Suprapubic skin (tissue), 4 donors: ENCODE results near the gene KAT7. TPM values are rescaled to one million over a fixed set of nuclear protein-coding genes. Genes with fewer than 3 reads are reported as not detected.

Experiments used
- DNase-seq, 2 donors: peaks; one replicate each; pipeline ENCODE4 v3.0.0-alpha.2; 2019; ENCODE audit warnings: low spot score in 2 of 2
- H3K27ac ChIP-seq: fragments of 200-600 bp; sonication (generic); one replicate; pipeline ENCODE4 v1.5.1; 2019
- H3K27me3 ChIP-seq: fragments of 200-600 bp; sonication (generic); one replicate; pipeline ENCODE4 v1.5.1; 2019
- H3K36me3 ChIP-seq: fragments of 200-600 bp; sonication (generic); one replicate; pipeline ENCODE4 v1.5.1; 2019
- H3K4me1 ChIP-seq: fragments of 200-600 bp; sonication (generic); one replicate; pipeline ENCODE4 v1.5.1; 2019
- H3K4me3 ChIP-seq: fragments of 200-600 bp; sonication (generic); one replicate; pipeline ENCODE4 v1.5.1; 2019; ENCODE audit warnings: mild to moderate bottlenecking
- H3K9me3 ChIP-seq: fragments of 200-600 bp; sonication (generic); one replicate; pipeline ENCODE4 v1.5.1; 2019
- EP300 ChIP-seq: sonication (generic); formaldehyde crosslinking; IDR thresholded peaks from one replicate; pipeline ENCODE4 v1.6.1; 2017; ENCODE audit warnings: antibody characterized with exemption
- POLR2A ChIP-seq, 2 donors: fragments of 450-650 bp; IDR thresholded peaks; one replicate each; pipeline ENCODE4 v1.6.1; 2017; ENCODE audit warnings: antibody characterized with exemption in 2 of 2, mild to moderate bottlenecking in 2 of 2, moderate library complexity in 2 of 2
- POLR2AphosphoS5 ChIP-seq, 3 donors: sonication (generic); formaldehyde crosslinking; IDR thresholded peaks; one replicate each; pipeline ENCODE4 v1.6.1; 2017; ENCODE audit warnings: antibody characterized with exemption in 3 of 3
- WGBS: methylation state at CpG from one replicate; pipeline ENCODE4 v1.1.5; 2018; 5-methylcytosine and 5-hydroxymethylcytosine counted together
- total RNA-seq, 4 donors: library from RNA; depleted of rRNA; stranded (reverse); fragments of >200 nt; gene quantifications; one replicate each; pipeline ENCODE4 v1.1.0, GENCODE V29; 2016
- TF ChIP-seq, protein P1 (sequence below), 2 donors: fragments of 200-600 bp in 1 of 2; fragments of 450-650 bp in 1 of 2; sonication (generic) in 1 of 2; IDR thresholded peaks; one replicate each; pipeline ENCODE4 v1.5.1; 2016 to 2019; ENCODE audit warnings: antibody characterized with exemption in 2 of 2, mild to moderate bottlenecking in 1 of 2, moderate library complexity in 1 of 2

Gene KAT7
- total RNA-seq, 4 donors from 2014 or later: 37.1 to 71.4 (median 52.2) TPM

DNA sequence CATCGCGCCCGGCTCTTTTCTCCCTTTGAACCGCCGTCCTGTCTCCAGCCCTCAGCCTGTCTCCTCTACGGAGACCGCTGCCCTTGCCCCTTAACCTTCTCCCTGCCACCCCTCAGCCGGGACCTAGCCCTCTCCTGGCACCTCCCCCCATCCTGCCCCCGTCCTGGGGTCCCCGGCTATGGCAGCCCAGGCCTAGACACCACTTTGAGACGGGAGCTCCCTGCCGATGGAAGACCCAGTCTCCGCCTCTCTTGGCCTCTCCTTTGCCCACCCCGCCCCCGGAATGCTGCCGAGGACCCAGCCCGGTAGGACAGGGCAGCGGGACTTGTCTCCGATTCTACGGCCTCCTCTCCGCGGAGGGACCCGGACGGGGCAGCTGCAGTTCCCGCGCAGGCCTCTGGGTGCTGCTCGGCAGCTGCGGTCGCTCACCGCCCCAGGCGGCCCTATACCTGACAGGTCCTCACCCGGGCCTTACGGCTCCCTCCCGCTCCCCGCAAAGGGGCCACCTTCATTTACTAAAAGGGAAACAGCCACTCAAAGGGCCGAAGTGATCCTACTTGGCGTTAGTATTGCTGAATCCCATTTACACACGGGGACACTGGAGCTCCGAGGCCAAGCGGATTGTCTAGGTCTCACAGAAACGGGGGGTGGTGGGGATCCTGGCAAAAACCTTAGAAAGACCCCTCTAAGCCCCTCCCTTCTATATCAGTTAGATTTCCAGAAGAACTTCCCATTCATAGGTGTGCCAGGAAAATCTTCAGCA is 92.0 kb downstream of the KAT7 start:
- Histone ChIP-seq H3K27me3 (peaks cover 46% of the 10 kb centered on the region), H3K4me1 (peaks cover 11% of the 10 kb centered on the region), H3K36me3 (no peaks in the 10 kb centered on the region), H3K27ac (no peak overlapping the region), H3K4me3 (no peak overlapping the region), H3K9me3 (no peaks in the 10 kb centered on the region)
- DNase-seq: peak; percentile 81 to 88
- TF ChIP-seq, protein P1, sequence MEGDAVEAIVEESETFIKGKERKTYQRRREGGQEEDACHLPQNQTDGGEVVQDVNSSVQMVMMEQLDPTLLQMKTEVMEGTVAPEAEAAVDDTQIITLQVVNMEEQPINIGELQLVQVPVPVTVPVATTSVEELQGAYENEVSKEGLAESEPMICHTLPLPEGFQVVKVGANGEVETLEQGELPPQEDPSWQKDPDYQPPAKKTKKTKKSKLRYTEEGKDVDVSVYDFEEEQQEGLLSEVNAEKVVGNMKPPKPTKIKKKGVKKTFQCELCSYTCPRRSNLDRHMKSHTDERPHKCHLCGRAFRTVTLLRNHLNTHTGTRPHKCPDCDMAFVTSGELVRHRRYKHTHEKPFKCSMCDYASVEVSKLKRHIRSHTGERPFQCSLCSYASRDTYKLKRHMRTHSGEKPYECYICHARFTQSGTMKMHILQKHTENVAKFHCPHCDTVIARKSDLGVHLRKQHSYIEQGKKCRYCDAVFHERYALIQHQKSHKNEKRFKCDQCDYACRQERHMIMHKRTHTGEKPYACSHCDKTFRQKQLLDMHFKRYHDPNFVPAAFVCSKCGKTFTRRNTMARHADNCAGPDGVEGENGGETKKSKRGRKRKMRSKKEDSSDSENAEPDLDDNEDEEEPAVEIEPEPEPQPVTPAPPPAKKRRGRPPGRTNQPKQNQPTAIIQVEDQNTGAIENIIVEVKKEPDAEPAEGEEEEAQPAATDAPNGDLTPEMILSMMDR (IDR thresholded peaks at IDR 0.05): peak; percentile 97 to 99
- no peak for TF ChIP-seq POLR2AphosphoS5 (IDR thresholded peaks at IDR 0.05)
- 23% methylated on average over 22 of the region's 41 CpGs for WGBS

DNA sequence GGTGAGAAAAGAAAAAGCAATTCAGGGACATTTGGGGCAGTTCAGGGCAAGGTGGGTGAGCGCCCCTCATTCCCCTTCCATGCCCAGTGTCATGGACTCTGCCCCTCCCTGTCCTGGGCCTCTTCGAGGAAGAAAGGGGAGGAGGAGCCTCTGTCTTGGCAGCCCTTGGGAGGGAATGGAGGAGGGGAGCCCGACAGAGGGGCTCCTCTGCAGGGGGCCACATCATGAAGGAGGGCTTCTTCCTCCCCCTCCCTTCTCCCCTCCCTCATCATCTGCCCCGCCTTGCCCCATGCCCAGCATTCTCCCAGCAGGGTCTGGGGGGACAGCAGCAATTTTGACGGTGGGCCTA is 92.5 kb downstream of the KAT7 start:
- Histone ChIP-seq H3K27ac (no peak overlapping the region), H3K9me3 (no peaks in the 10 kb centered on the region), H3K36me3 (no peaks in the 10 kb centered on the region), H3K4me3 (no peak overlapping the region), H3K4me1 (peaks cover 11% of the 10 kb centered on the region), H3K27me3 (peaks cover 44% of the 10 kb centered on the region)
- no peak for DNase-seq
- TF ChIP-seq POLR2AphosphoS5 (IDR thresholded peaks at IDR 0.05) (no peak), POLR2A (IDR thresholded peaks at IDR 0.05) (no peak), EP300 (no peak)
- TF ChIP-seq, protein P1 (IDR thresholded peaks at IDR 0.05): no peak
- 43% methylated on average over 3 of the region's 5 CpGs for WGBS

DNA sequence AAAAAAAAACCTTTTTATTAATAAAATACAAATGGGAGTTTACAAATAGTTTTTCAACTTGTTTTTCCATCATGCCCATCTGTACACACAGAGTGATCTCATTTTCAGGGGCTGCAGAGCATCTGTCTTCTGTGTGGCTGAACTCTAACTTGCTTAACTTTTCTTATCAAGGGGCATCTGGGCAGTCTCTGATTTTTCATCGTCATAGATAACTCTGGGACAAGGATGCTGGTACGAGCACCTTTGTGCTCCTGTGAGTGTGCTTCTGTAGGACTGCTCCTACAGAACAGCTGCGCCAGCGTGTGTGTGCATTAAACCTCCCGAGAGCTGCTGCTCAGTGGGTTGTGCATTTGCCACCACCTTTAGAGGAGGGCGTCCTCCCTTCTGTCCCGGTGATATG is 94.0 kb downstream of the KAT7 start:
- no peak for DNase-seq
- peaks cover 44% of the 10 kb centered on the region for H3K27me3 ChIP-seq
- peaks cover 17% of the 10 kb centered on the region for H3K4me1 ChIP-seq
- H3K9me3 ChIP-seq: no peaks in the 10 kb centered on the region
- no peaks in the 10 kb centered on the region for H3K36me3 ChIP-seq
- no peak overlapping the region for H3K27ac ChIP-seq
- 63% methylated on average over 7 of the region's 7 CpGs for WGBS
- H3K4me3 ChIP-seq: no peak overlapping the region
- TF ChIP-seq POLR2AphosphoS5 (IDR thresholded peaks at IDR 0.05) (no peak), POLR2A (IDR thresholded peaks at IDR 0.05) (no peak), EP300 (no peak)
- TF ChIP-seq, protein P1 (IDR thresholded peaks at IDR 0.05): no peak

Other genes with a start within 250 kb of the KAT7 start
- 1 to 10 TPM; 1.3 to 5.0 (median 1.5) TPM for gene NXPH3, start 212.8 kb upstream of the KAT7 start, total RNA-seq
- 10 to 100 TPM; 26.1 to 59.3 (median 41.7) TPM for gene SPOP, start 110.6 kb upstream of the KAT7 start, total RNA-seq
- gene SLC35B1, start 80.7 kb upstream of the KAT7 start, total RNA-seq: 10 to 100 TPM; 28.8 to 42.9 (median 37.6) TPM
- 10 to 100 TPM; 24.2 to 47.3 (median 28.7) TPM for gene FAM117A, start 24.6 kb upstream of the KAT7 start, total RNA-seq
- gene TAC4, start 59.4 kb downstream of the KAT7 start, total RNA-seq: not detected
- 1 to 10 TPM; 1.4 to 5.7 (median 3.4) TPM for gene DLX4, start 180.5 kb downstream of the KAT7 start, total RNA-seq
- 10 to 100 TPM; 12.9 to 31.8 (median 23.8) TPM for gene DLX3, start 206.5 kb downstream of the KAT7 start, total RNA-seq